GM18502 (cell line): ENCODE measurements around the gene CADPS.

ENCODE experiments used
- ATAC-seq: cut with Tn5 transposase; IDR thresholded peaks from one replicate; pipeline ENCODE4 v1.9.1; 2021; ENCODE audit warnings: mild to moderate bottlenecking; ENCODE audit not compliant: unreplicated experiment, poor library complexity

The CADPS gene

DNA sequence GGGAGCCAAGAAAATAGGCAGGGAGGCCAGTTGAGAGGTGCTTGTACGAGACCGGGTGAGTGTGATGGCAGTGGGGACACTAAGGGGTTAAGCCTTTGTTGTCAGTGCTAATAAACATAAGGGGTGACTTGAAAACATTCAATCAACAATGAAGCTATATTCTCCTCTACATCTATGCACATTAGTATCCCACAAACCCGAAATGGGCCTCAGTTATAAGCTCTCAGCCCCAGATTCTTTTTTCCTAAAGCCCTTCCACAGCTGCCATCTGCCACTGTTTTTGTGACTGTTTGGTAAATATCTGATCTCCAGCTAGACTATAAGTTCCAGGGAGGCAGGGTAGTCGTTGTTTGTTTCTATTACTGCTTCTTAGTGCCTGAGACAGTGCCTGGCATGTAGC, 118.2 kb downstream of the CADPS start:
- no peak for ATAC-seq

- ATAC-seq: no peak
Observed at GRCh38 chr3:62755285-62755684, 119.9 kb downstream of the CADPS start.

GRCh38 chr3:62749657-62750056, 125.6 kb downstream of the CADPS start:
- no peak for ATAC-seq

GRCh38 chr3:62749130-62749529, 126.1 kb downstream of the CADPS start:
- no peak for ATAC-seq

GRCh38 chr3:62737449-62737848, 137.8 kb downstream of the CADPS start:
- ATAC-seq: no peak

DNA sequence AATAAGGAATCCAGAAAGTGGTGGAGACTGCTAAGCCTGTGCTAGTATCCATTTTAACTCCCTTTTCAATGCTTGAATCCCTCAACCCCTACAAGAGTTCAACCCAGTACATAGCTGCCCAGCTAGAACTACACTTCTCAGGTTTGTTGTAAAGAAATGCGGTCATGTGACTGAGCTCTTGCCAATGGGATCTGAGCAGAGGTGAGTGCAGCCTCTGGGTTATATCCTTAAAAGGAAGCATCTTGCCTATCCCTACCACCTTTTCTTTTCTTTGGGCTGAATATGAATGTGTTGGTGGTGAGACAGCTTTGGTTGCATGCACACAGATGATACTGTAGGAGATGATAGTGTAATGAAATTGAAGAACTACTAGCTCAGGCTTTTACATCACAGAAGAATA, 139.7 kb downstream of the CADPS start:
- no peak for ATAC-seq

DNA sequence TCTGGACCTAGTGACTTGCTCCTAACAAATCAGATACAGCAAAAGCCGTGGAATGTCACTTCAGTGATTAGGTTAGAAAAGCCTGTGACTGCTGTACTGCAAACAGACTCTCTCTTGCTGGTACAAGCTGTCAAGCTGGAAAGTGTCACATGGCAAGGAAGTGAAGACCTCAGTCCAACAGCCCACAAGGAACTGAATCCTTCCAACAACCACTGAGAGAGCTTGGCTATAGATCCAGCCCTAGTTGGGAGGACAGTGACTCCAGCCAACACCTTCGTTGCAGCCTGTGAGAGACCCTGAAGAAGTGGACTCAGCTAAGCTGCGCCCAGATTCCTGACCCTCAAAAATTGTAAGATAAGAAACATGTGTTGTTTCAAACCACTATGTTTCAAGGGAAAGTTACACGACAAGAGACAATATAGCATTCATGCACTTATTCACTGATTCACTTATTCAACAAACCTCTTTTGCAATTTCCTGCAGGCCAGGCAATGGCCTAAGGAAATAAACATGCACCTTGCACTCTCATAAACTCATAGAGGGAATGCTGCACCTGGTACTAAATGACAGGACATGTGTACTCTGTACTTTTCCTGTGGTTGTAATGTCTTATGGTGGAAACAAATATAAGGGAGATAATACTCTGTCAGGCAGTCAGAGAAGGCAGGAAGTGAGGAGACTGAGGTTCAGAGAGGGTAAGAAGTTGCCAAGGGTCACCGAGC, 142.9 kb downstream of the CADPS start:
- ATAC-seq: no peak

DNA sequence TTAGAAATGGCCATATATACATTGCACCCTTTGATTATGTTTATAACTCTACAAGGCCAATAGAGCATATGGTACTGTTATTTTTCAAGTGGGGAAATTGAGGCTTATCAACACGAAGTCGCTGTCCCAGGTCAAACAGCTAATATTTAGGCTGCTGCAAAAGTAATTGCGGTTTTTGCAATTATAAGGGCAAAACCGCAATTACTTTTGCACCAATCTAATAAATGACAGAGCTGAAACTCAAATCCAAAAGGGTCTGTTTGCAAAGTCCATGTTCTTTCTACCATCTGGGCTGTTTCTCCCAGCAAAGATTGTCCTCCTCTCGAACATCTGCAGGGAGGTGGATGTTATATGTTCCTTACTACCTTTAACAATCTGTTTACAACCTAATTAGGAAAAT, 147.2 kb downstream of the CADPS start:
- no peak for ATAC-seq

GRCh38 chr3:62727536-62727935, 147.7 kb downstream of the CADPS start:
- ATAC-seq: no peak

DNA sequence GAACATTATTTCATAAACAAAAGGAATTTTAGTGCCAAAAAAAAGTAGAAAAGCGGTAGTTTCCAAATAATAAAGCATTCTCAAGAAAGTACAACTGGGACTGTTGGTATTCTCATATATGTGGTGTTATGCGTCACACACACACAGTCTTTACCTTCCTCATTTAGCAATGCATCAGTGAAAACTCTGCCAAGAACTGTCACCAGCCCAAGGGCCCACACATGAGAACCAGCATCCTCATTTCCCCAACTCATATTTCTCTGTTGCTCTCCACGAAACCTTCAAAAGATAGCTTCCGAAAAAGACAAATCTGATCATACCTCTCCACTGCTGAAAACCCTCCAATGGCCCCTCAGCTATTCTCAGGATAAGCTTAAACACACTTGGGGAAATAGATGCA, 150.7 kb downstream of the CADPS start:
- no peak for ATAC-seq

- ATAC-seq: no peak
Observed at GRCh38 chr3:62723914-62724217, 151.3 kb downstream of the CADPS start.

DNA sequence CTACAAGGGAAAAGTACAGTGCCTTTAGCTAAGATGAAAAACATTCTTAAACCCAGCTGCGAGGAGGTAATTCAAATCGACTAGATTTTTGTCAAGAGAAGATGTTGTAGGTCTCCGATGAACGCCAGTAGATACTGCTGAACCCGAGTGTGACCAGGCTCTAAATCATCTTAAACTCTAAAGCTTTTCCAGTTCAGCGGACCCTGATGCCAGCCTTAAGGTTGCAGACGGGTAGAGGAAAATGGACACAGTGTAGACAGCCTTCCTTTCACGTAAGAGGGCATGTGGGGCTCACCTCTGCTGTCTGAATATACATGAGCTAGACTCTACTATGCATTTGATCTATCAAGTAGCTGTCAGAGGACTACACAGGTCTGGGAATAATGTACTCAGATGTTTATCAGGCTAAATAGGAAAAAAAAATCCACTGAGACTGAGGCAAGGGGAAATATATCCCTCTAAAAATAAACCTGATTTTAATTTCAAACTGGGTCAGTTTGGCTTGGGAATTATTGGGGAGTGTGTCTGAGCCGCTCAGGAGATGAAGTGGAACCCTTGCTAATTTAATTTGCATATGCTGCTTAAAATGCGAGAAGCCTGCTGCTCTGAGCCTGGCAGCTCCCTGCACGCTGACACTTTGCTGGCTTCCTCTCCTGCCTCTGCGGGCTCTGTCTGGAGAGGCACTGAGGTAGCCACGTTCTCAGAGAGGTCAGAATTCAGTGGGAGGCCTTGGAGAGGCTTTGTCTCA, 151.9 kb downstream of the CADPS start:
- no peak for ATAC-seq

DNA sequence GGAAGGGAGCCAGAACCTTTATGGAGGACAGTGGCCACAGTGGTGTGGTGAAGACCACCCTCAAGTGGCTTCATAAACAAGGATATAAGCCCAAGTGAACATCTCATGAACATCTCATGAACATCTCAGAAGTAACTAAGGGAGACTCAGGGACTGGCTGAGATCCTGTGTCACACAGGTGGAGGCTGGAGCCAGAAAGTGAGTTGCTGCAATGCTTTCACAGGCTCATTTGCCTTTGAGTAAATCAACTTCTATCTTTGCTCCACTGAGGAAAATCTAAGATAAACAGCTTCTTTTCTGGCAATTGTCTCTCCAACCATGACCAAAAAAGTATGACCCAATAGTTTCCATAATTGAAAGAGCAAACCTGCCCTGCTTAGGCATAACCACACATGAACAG, 152.9 kb downstream of the CADPS start:
- no peak for ATAC-seq

DNA sequence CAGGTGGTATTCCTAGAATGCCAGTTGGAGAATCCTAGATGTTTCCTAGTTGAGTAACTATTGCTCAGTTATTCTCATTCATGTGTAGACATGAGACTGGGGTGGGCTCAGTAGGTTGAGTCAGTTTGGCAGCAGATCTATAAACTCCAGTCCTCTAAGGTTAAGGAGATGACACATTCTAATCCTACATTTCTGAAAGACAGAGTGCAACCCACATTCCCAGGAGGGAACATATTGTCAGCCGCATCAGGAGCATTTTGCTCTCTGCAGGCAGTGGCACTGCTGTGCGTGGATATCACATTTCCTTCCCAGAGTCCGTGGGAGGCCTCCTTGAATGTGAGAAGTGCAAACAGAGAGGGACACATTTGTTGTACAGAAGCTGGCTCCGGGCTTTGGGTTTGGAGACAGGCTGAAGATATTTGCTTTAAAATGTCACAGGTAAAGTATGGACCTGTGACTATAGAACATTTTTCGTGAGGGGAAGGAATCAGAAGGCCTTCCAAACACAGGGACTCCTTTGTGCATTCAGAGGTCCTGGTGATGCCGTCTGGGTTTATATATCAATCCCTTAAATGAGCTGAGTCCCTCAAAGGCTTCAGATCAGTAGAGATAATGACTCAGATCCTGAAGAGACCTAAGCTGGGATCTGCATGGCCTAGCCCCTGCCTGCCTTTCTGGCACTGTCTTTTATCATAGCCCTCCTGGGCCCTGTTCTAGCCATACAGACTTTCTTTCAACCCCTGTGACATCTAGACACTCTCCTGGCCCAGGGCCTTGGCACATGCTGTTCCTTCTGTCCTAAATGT, 156.5 kb downstream of the CADPS start:
- ATAC-seq: no peak

GRCh38 chr3:62718011-62718410, 157.2 kb downstream of the CADPS start:
- ATAC-seq: no peak

DNA sequence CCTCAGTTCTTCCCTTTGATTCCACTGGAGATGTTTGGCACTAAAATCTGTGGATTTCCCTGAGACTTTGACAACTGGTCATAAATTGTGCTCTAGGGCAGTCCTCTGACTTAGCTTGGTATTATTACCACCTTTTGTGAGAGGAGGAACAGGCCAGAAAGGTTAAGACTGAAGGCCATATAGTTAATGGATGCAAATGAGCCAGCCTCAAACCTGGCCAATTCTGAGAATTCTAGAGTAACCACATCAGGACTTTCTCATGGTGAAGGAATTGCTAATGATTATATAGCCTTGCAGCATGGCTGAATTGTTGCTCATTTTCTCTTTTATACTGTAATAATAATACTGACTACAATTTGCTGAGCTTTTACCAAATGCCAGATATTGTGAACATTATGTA, 162.5 kb downstream of the CADPS start:
- no peak for ATAC-seq

DNA sequence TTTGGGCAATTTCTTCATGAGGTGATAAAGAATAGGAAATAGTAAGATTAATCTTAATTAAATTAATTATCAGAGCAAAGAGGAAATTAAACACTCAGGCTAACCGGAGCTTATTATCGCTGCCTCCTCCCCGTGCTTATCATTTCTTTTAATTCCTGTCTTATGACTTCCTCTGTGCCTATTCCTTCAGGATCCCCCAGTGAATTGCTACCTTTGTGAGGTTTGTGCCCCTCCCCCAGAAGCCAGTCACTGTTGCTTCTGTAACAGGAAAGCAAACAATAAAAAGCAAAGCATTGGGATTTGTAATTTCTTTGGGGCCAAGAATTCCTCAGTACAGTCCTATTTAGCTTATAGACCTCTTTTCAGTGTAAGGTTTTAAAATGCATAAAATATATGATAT, 164.5 kb downstream of the CADPS start:
- ATAC-seq: no peak

GRCh38 chr3:62708638-62709373, 166.4 kb downstream of the CADPS start:
- ATAC-seq: no peak

DNA sequence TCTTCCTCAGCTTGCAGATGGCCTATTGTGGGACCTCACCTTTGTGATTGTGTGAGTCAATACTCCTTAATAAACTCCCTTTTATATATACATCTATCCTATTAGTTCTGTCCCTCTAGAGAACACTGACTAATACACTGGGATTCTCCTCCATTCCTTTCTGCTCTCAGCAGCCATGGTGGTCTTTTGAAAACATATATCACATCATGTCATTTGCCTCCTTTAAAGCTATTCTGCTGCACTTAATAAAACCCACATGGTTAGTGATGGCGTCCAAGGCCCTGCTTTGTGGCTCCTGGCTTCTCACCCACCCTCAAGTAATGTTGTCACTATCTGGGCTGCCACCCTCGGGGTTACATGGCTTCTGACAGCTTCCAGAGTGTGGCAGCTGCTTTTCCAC, 169.5 kb downstream of the CADPS start:
- ATAC-seq: no peak

GRCh38 chr3:62703451-62704167, 171.6 kb downstream of the CADPS start:
- no peak for ATAC-seq
